Stimulated activated CD8-positive, alpha-beta memory T cell treated with anti-CD3 and anti-CD28 coated beads, Interleukin-7, amount 100 ng/mL, for 4 hours (primary cell): ENCODE measurements around the gene GTF3C1.

Experiments
- DNase-seq, 2 donors: peaks; one replicate each; pipeline ENCODE4 v3.0.0-alpha.2; 2020; ENCODE audit warnings: low read depth in 2 of 2

GTF3C1 gene

DNA sequence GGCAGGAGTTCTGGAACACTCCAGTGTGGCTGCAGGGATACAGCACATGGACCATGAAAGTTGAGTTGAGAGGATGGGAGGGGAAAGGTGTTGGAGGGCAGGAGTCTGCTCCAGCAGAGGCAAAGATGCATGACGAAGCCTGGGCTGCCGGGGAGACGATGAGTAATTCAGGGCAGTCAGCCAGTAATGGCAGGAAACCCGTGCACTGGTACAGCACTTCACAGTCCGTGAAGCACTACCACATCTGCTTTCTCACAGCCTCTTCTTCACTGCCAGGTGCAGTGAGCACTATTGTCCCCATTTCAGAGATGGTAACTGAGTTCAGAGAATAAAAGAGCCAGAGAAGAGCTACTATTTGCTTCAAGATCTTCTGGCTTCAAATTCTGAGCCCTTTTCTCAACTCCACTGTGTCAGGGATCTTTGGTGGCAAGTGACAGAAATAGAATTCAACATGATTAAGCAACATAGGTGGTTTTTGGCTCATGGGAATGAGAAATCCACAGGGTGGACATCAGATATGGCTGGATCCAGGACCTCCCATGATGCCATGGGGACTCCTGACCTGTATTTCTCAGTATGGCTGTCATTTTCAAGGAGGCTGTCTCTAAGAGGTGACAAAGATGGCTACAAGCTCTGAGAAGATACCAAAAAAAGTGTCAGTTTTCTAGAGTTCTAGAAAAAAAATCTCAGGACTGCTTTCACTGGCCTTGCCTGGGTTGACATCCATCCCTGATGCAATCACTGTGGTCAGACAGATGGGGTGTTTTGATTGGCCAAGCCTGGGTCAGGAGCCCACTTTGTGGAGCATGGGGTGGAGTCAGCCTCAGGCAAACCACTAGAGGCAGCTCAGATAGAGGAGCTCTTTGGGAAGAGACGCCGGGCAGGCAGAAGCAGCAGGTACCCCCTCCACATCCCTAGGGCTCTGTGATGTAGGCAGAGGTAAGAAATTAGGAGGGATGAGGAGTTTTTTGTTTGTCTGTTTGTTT is 123.0 kb downstream of the GTF3C1 start:
- peak; percentile 72 to 74 for DNase-seq

DNA sequence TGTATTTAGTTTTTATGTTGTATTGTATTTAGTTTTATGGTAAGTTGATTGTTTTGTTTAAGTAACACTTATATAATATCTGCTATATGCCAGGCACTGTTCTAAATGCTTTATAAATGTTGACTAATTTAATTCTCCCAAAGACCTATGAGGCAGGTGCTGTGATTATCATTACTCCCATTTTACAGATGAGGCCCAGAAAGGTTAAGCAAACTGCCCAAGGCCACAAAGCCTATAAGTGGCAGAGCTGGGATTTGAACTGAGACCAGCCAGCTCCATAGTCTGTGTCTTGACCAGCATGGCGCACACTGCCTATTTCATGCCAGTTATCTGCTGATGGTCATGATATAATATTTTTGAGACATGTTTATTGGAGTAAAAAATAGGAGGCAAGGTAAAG is 123.8 kb downstream of the GTF3C1 start:
- no peak for DNase-seq

DNA sequence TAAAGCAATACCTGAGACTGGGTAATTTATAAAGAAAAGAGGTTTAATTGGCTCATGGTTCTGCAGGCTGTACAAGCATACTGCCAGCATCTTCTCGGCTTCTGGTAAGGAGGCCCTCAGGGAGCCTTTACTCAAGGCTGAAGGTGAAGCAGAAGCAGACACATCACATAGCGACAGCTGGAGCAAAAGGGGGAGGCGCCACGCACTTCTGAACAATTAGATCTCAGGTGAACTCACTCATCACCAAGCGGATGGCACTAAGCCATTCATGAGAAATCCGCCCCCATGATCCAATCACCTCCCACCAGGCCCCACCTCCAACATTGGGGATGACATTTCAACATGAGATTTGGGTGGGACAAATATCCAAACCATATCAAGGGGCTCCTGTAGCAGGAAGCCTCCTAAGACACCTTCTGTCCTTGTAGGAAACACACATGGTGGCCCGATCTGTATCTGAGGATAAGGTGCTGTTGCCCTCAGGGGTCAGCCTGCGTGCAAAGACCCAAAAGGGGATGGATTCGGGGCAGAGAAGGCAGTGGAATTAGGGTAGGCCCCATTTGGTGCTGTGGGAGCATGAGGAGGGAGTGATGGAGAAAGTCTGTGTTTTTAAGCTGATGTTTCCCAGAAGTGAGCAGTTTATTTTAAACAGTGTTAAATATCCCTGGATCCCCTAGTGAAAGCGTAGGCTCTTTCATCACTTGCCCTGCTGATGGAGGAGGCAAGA is 124.8 kb downstream of the GTF3C1 start:
- DNase-seq: no peak

DNA sequence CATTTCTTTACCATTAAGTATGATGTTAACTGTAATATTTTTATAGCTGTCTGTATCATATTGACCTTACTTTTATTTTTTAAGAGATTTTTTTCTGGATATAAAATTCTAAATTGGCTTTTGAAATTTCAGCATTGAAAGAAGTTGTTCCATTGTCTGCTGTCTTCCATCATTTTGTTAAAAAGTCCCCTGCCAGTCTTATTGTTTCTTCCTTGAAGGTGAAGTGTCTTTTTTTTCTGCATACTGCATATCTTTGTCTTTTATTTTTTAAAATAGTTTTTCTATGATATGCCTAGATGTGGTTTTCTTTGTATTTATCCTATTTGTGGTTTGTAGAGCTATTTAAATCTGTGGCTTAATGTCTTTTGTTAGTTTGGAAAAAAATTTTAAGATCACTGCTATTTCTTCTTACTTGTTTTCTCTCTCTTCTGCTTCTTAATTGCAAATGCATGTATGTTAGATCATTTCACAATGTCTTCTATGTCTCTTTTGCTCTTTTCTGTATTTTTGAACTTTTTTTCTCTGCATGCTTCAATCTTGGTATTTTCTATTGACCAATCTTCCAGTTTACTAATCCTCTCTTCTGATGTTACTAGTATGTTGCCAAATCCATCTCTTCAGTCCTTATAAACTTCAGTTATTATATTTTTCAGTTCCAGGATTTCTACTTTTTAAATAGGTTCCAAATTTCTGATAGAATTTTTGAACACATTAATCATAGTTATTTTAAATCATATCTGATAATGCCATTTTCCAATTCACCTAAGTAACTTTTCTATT is 127.6 kb downstream of the GTF3C1 start:
- DNase-seq: no peak

GRCh38 chr16:27417047-27417671 is 132.6 kb downstream of the GTF3C1 start:
- DNase-seq: no peak

DNA sequence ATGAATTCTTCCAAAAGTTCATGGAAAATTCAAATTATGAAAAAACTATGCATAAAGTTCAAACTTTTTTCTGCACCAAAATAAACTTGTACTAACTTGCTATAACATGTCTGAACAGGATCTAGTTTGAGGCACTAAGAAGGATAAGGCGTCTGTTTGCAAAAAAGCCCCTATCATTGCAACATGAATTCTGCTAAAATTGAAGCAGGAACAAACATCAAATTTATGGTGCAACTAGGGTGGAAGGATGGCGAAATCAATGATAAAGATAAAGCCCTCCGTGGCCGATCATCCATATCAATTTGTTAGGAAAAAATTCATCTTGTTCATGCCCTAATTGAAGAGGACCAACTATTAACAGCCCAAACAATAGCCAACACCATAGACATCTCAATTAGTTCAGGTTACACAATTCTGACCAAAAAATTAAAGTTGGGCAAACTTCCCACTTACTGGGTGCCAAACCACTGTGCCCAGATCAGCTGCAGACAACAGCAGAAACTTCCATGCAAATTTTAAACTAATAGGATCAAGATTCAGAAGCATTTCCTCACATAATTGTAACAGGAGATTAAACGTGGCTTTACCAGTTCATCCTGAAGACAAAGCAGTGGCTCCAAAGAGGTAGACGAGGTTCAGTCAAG is 134.8 kb downstream of the GTF3C1 start:
- no peak for DNase-seq

DNA sequence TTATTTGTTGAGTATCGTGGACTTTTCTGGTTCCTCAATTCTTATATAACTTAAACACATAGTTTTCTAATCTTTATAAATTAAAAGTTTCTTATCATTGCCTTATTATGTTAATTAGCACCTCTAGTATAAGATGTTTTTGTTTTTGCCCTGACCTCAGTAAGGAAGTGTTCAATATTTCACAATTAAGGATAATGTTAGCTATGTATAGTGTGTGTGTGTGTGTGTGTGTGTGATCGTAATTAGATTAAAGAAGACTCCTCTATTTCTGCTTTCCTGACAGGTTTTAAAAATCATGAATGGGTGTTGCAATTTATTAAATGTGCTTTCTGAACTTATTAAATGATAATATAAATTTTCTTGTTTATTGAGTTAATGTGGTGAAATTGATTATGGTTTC is 135.8 kb downstream of the GTF3C1 start:
- no peak for DNase-seq

GRCh38 chr16:27410761-27411160 is 139.0 kb downstream of the GTF3C1 start:
- no peak for DNase-seq
